NCI-H2227 treated with DMSO at 0.1 percent for 48 hours (cell line): Measurements from ENCODE around the gene DPAGT1.
"Not testable (repeated sequence)": the region's sequence is repeated elsewhere in the genome, so short reads cannot be mapped to it uniquely, and the experiment has no call there.

Experiments used
- DNase-seq: peaks from one replicate; lab custom pipeline; 2025; lab: John Stamatoyannopoulos, UW

DPAGT1 gene

GRCh38 chr11:119115484-119116234 lies 14.0 kb upstream of the DPAGT1 start:
- DNase-seq: no peak

GRCh38 chr11:119114351-119114750 lies 12.7 kb upstream of the DPAGT1 start:
- DNase-seq: no peak

GRCh38 chr11:119113716-119114115 lies 12.1 kb upstream of the DPAGT1 start:
- DNase-seq: no peak

GRCh38 chr11:119112314-119113020 lies 10.8 kb upstream of the DPAGT1 start:
- no peak for DNase-seq

GRCh38 chr11:119111361-119111925 lies 9.8 kb upstream of the DPAGT1 start:
- DNase-seq: no peak

GRCh38 chr11:119110439-119110838 lies 8.8 kb upstream of the DPAGT1 start:
- no peak for DNase-seq

- no peak for DNase-seq
Measured at GRCh38 chr11:119109843-119110242, 8.2 kb upstream of the DPAGT1 start.

GRCh38 chr11:119108857-119109221 lies 7.2 kb upstream of the DPAGT1 start:
- DNase-seq: no peak

GRCh38 chr11:119108146-119108856 lies 6.6 kb upstream of the DPAGT1 start:
- DNase-seq: no peak

- DNase-seq: no peak
Measured at GRCh38 chr11:119107538-119108145, 6.0 kb upstream of the DPAGT1 start.

GRCh38 chr11:119106564-119107537 lies 5.2 kb upstream of the DPAGT1 start, which contains the start of gene C2CD2L:
Gene C2CD2L (plus strand): TSS chr11:119107344. CDS start chr11:119107742, 398 bp downstream.
- DNase-seq: peak; percentile 66

- DNase-seq: peak; percentile 84
Measured at GRCh38 chr11:119103793-119104192, 2.1 kb upstream of the DPAGT1 start.

- DNase-seq: not testable (repeated sequence)
Measured at GRCh38 chr11:119103161-119103664, 1.6 kb upstream of the DPAGT1 start.

- DNase-seq: no peak
Measured at GRCh38 chr11:119100994-119101758, 477 bp downstream of the DPAGT1 start.

GRCh38 chr11:119100246-119100970 lies 1.2 kb downstream of the DPAGT1 start:
- DNase-seq: no peak

- no peak for DNase-seq
Measured at GRCh38 chr11:119099711-119100110, 1.9 kb downstream of the DPAGT1 start.

- peak; percentile 98 for DNase-seq
Measured at GRCh38 chr11:119095066-119095880, 6.4 kb downstream of the DPAGT1 start.

GRCh38 chr11:119094816-119095065 lies 6.9 kb downstream of the DPAGT1 start:
- no peak for DNase-seq
